Measurements from ENCODE around the gene KLHL34.

Gene KLHL34

GRCh38 chrX:21683941-21684340, 25.8 kb upstream of the KLHL34 start:
- no peak for TF ChIP-seq POLR2AphosphoS5 (IDR thresholded peaks at IDR 0.05; ENCODE audit: borderline replicate concordance, low read depth, low read length)
- no peak for TF ChIP-seq FOXP2 (optimal IDR thresholded peaks at IDR 0.05; ENCODE audit: control extremely low read depth, extremely low read length, insufficient read depth)
- no peak for TF ChIP-seq EZH2 (IDR thresholded peaks at IDR 0.05)
- peak; percentile 28 for DNase-seq (ENCODE audit: low read depth, low spot score)
- no peaks in the 10 kb centered on the region for H3K36me3 ChIP-seq (ENCODE audit: insufficient read depth, low read length)
- H3K27ac ChIP-seq: peak overlapping the region; percentile 51; the same call in 1 of the 2 replicates
- H3K4me3 ChIP-seq: 0 out of 2 replicates have a peak overlapping the region, but pooled peaks have one; percentile 7
- H3K9ac ChIP-seq (ENCODE audit: insufficient read length): no peak overlapping the region
- H3K9me3 ChIP-seq (ENCODE audit: low read depth, low read length): no peaks in the 10 kb centered on the region

GRCh38 chrX:21678048-21678612, 20.0 kb upstream of the KLHL34 start:
- H3K27ac ChIP-seq: no peak overlapping the region
- H3K9ac ChIP-seq (ENCODE audit: insufficient read length): no peak overlapping the region
- H3K36me3 ChIP-seq (ENCODE audit: insufficient read depth, low read length): no peaks in the 10 kb centered on the region
- DNase-seq (ENCODE audit: low read depth, low spot score): no peak
- H3K4me3 ChIP-seq: no peak overlapping the region
- no peaks in the 10 kb centered on the region for H3K9me3 ChIP-seq (ENCODE audit: low read depth, low read length)
- TF ChIP-seq FOXP2 (optimal IDR thresholded peaks at IDR 0.05; ENCODE audit: control extremely low read depth, extremely low read length, insufficient read depth) (no peak), POLR2AphosphoS5 (IDR thresholded peaks at IDR 0.05; ENCODE audit: borderline replicate concordance, low read depth, low read length) (no peak), EZH2 (IDR thresholded peaks at IDR 0.05) (no peak)

- H3K36me3 ChIP-seq (ENCODE audit: insufficient read depth, low read length): no peaks in the 10 kb centered on the region
- no peak overlapping the region for H3K27ac ChIP-seq
- no peak overlapping the region for H3K9ac ChIP-seq (ENCODE audit: insufficient read length)
- H3K9me3 ChIP-seq (ENCODE audit: low read depth, low read length): no peaks in the 10 kb centered on the region
- TF ChIP-seq FOXP2 (optimal IDR thresholded peaks at IDR 0.05; ENCODE audit: control extremely low read depth, extremely low read length, insufficient read depth) (no peak), POLR2AphosphoS5 (IDR thresholded peaks at IDR 0.05; ENCODE audit: borderline replicate concordance, low read depth, low read length) (no peak), EZH2 (IDR thresholded peaks at IDR 0.05) (no peak)
- H3K4me3 ChIP-seq: no peak overlapping the region
- DNase-seq (ENCODE audit: low read depth, low spot score): no peak
Measured at GRCh38 chrX:21675931-21676330, 17.8 kb upstream of the KLHL34 start.

GRCh38 chrX:21674430-21675186, 16.5 kb upstream of the KLHL34 start:
- TF ChIP-seq FOXP2 (optimal IDR thresholded peaks at IDR 0.05; ENCODE audit: control extremely low read depth, extremely low read length, insufficient read depth) (no peak), EZH2 (IDR thresholded peaks at IDR 0.05) (no peak), POLR2AphosphoS5 (IDR thresholded peaks at IDR 0.05; ENCODE audit: borderline replicate concordance, low read depth, low read length) (no peak)
- H3K4me3 ChIP-seq: no peak overlapping the region
- no peaks in the 10 kb centered on the region for H3K36me3 ChIP-seq (ENCODE audit: insufficient read depth, low read length)
- DNase-seq (ENCODE audit: low read depth, low spot score): no peak
- H3K27ac ChIP-seq: no peak overlapping the region
- no peak overlapping the region for H3K9ac ChIP-seq (ENCODE audit: insufficient read length)
- no peaks in the 10 kb centered on the region for H3K9me3 ChIP-seq (ENCODE audit: low read depth, low read length)

GRCh38 chrX:21666679-21667078, 8.5 kb upstream of the KLHL34 start:
- no peak overlapping the region for H3K9ac ChIP-seq (ENCODE audit: insufficient read length)
- TF ChIP-seq EZH2 (IDR thresholded peaks at IDR 0.05) (no peak), POLR2AphosphoS5 (IDR thresholded peaks at IDR 0.05; ENCODE audit: borderline replicate concordance, low read depth, low read length) (no peak), FOXP2 (optimal IDR thresholded peaks at IDR 0.05; ENCODE audit: control extremely low read depth, extremely low read length, insufficient read depth) (no peak)
- no peaks in the 10 kb centered on the region for H3K9me3 ChIP-seq (ENCODE audit: low read depth, low read length)
- no peak overlapping the region for H3K4me3 ChIP-seq
- no peak overlapping the region for H3K27ac ChIP-seq
- no peak for DNase-seq (ENCODE audit: low read depth, low spot score)
- no peaks in the 10 kb centered on the region for H3K36me3 ChIP-seq (ENCODE audit: insufficient read depth, low read length)

- Histone ChIP-seq H3K4me3 (no peak overlapping the region), H3K36me3 (ENCODE audit: insufficient read depth, low read length) (no peaks in the 10 kb centered on the region), H3K27ac (no peak overlapping the region), H3K9ac (ENCODE audit: insufficient read length) (no peak overlapping the region), H3K9me3 (ENCODE audit: low read depth, low read length) (no peaks in the 10 kb centered on the region)
- TF ChIP-seq EZH2 (IDR thresholded peaks at IDR 0.05) (no peak), POLR2AphosphoS5 (IDR thresholded peaks at IDR 0.05; ENCODE audit: borderline replicate concordance, low read depth, low read length) (no peak), FOXP2 (optimal IDR thresholded peaks at IDR 0.05; ENCODE audit: control extremely low read depth, extremely low read length, insufficient read depth) (no peak)
- DNase-seq (ENCODE audit: low read depth, low spot score): no peak
Measured at GRCh38 chrX:21666252-21666651, 8.1 kb upstream of the KLHL34 start.

GRCh38 chrX:21662761-21663160, 4.6 kb upstream of the KLHL34 start:
- no peak overlapping the region for H3K4me3 ChIP-seq
- H3K27ac ChIP-seq: no peak overlapping the region
- no peak for DNase-seq (ENCODE audit: low read depth, low spot score)
- H3K36me3 ChIP-seq (ENCODE audit: insufficient read depth, low read length): no peaks in the 10 kb centered on the region
- H3K9me3 ChIP-seq (ENCODE audit: low read depth, low read length): no peaks in the 10 kb centered on the region
- no peak overlapping the region for H3K9ac ChIP-seq (ENCODE audit: insufficient read length)
- TF ChIP-seq FOXP2 (optimal IDR thresholded peaks at IDR 0.05; ENCODE audit: control extremely low read depth, extremely low read length, insufficient read depth) (no peak), POLR2AphosphoS5 (IDR thresholded peaks at IDR 0.05; ENCODE audit: borderline replicate concordance, low read depth, low read length) (no peak)

GRCh38 chrX:21661316-21661715, 3.2 kb upstream of the KLHL34 start:
- Histone ChIP-seq H3K4me3 (no peak overlapping the region), H3K36me3 (ENCODE audit: insufficient read depth, low read length) (no peaks in the 10 kb centered on the region), H3K9me3 (ENCODE audit: low read depth, low read length) (no peaks in the 10 kb centered on the region), H3K27ac (no peak overlapping the region), H3K9ac (ENCODE audit: insufficient read length) (no peak overlapping the region)
- DNase-seq (ENCODE audit: low read depth, low spot score): no peak
- no peak for TF ChIP-seq POLR2AphosphoS5 (IDR thresholded peaks at IDR 0.05; ENCODE audit: borderline replicate concordance, low read depth, low read length)
- no peak for TF ChIP-seq FOXP2 (optimal IDR thresholded peaks at IDR 0.05; ENCODE audit: control extremely low read depth, extremely low read length, insufficient read depth)

All from SK-N-MC (cell line).